ENCODE results near the gene TBX22. TPM values are rescaled to one million over a fixed set of nuclear protein-coding genes. Genes with fewer than 3 reads are reported as not detected.

TBX22 gene, protein sequence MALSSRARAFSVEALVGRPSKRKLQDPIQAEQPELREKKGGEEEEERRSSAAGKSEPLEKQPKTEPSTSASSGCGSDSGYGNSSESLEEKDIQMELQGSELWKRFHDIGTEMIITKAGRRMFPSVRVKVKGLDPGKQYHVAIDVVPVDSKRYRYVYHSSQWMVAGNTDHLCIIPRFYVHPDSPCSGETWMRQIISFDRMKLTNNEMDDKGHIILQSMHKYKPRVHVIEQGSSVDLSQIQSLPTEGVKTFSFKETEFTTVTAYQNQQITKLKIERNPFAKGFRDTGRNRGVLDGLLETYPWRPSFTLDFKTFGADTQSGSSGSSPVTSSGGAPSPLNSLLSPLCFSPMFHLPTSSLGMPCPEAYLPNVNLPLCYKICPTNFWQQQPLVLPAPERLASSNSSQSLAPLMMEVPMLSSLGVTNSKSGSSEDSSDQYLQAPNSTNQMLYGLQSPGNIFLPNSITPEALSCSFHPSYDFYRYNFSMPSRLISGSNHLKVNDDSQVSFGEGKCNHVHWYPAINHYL
- not detected for total RNA-seq (ENCODE audit: unreplicated experiment)
- long read RNA-seq: 0 reads

DNA sequence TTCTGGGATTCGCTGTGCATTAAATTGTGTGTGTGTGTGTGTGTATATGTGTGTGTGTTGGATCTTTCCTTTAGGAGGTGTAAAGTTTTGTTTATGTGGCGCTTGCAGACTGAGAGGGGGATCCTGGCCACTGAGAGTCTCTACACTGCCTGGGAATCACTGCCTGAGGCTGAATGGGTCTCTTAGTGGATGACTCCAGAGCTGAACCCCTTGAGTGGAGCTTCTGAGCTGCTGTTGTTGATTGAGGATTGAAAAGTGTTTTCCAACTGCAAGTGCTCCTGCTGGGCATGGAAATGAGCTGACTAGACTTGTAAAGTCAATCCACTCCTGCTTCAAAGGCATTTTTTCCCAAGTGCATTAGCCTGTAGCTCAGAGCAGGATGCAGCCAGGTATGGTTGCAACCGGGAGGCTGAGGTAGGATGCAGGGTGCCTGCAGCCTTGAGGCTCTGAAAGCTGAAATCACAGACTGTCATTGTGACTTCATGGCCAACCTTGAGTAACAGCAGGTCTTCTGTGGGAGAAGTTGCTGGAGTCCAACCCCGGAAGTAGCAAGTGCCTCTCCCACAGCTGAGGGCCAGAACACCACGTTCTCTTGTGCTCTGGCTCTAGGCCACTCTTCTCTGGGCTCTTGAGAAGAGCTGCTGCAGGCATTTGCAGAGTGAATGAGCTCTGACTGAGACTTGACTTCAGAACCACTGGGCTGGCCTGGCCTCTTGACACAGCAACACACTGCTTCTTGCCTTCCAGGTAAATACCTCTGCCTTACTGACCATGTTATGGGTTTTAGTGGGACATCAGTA lies at the start of gene TBX22:
TSS of gene TBX22 (plus strand) at position 613 of the 800 bp plus-strand sequence. CDS start 7,517 bp downstream, outside the sequence.
- DNase-seq: no peak
- peaks cover 5% of the 10 kb centered on the region for H3K4me1 Mint-ChIP-seq (ENCODE audit: low read depth, unreplicated experiment)
- H3K36me3 Mint-ChIP-seq (ENCODE audit: unreplicated experiment): no peaks in the 10 kb centered on the region
- no peak within 1 kb of the TSS for H3K4me3 Mint-ChIP-seq (ENCODE audit: unreplicated experiment)
- H3K27ac Mint-ChIP-seq (ENCODE audit: unreplicated experiment): no peak within 1 kb of the TSS
- no peaks in the 10 kb centered on the region for H3K9me3 Mint-ChIP-seq (ENCODE audit: unreplicated experiment)
- TF ChIP-seq, protein P1, sequence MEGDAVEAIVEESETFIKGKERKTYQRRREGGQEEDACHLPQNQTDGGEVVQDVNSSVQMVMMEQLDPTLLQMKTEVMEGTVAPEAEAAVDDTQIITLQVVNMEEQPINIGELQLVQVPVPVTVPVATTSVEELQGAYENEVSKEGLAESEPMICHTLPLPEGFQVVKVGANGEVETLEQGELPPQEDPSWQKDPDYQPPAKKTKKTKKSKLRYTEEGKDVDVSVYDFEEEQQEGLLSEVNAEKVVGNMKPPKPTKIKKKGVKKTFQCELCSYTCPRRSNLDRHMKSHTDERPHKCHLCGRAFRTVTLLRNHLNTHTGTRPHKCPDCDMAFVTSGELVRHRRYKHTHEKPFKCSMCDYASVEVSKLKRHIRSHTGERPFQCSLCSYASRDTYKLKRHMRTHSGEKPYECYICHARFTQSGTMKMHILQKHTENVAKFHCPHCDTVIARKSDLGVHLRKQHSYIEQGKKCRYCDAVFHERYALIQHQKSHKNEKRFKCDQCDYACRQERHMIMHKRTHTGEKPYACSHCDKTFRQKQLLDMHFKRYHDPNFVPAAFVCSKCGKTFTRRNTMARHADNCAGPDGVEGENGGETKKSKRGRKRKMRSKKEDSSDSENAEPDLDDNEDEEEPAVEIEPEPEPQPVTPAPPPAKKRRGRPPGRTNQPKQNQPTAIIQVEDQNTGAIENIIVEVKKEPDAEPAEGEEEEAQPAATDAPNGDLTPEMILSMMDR (IDR thresholded peaks at IDR 0.05; ENCODE audit: partially characterized antibody, unreplicated experiment): no peak
- H3K27me3 Mint-ChIP-seq (ENCODE audit: unreplicated experiment): no peaks in the 10 kb centered on the region

DNA sequence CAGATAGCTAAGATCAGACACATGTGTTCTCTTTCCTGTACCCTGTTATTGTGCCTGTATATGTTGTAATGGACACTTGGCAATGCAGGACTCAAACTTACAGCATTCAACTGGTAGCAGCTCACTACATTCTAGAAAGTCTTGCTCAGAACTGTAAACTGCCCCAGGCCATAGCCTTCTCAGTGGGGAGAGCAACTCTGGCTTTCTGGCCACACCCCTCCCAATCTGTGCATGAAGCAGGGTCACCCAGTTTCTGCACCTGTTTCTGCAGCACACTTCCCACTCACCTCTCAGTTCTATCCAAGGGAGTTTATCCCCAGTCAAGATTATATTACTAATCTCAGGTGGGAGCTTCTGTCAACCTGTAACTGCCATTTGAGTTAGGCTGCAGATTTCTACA lies 38.9 kb upstream of the TBX22 start:
- no peak overlapping the region for H3K27ac Mint-ChIP-seq (ENCODE audit: unreplicated experiment)
- H3K27me3 Mint-ChIP-seq (ENCODE audit: unreplicated experiment): no peaks in the 10 kb centered on the region
- TF ChIP-seq, protein P1 (IDR thresholded peaks at IDR 0.05; ENCODE audit: partially characterized antibody, unreplicated experiment): no peak
- no peak for DNase-seq
- no peaks in the 10 kb centered on the region for H3K4me1 Mint-ChIP-seq (ENCODE audit: low read depth, unreplicated experiment)
- no peak overlapping the region for H3K4me3 Mint-ChIP-seq (ENCODE audit: unreplicated experiment)
- H3K36me3 Mint-ChIP-seq (ENCODE audit: unreplicated experiment): no peaks in the 10 kb centered on the region
- H3K9me3 Mint-ChIP-seq (ENCODE audit: unreplicated experiment): no peaks in the 10 kb centered on the region

DNA sequence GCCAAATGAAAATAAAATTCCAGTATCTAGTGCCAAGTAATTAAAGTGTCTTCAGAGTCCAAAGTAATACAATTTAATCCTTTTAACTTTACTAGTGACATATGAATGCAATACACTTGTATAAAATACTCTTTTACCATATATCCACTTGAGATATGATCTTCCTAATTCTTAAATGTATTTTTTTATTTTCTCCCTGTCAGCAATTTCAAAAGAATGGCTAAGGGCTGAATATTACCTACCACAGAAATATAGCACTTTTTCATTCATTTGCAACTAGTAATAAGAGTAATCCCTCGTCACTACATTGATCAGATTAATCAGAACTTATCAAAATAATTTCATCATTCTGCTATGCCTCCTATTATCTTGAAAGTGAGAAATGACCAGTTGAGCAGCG lies 10.1 kb upstream of the TBX22 start:
- Mint-ChIP-seq H3K4me3 (ENCODE audit: unreplicated experiment) (no peak overlapping the region), H3K27me3 (ENCODE audit: unreplicated experiment) (no peaks in the 10 kb centered on the region), H3K27ac (ENCODE audit: unreplicated experiment) (no peak overlapping the region), H3K4me1 (ENCODE audit: low read depth, unreplicated experiment) (peaks cover under 1% of the 10 kb centered on the region), H3K36me3 (ENCODE audit: unreplicated experiment) (no peaks in the 10 kb centered on the region), H3K9me3 (ENCODE audit: unreplicated experiment) (no peaks in the 10 kb centered on the region)
- no peak for DNase-seq
- TF ChIP-seq, protein P1 (IDR thresholded peaks at IDR 0.05; ENCODE audit: partially characterized antibody, unreplicated experiment): no peak

DNA sequence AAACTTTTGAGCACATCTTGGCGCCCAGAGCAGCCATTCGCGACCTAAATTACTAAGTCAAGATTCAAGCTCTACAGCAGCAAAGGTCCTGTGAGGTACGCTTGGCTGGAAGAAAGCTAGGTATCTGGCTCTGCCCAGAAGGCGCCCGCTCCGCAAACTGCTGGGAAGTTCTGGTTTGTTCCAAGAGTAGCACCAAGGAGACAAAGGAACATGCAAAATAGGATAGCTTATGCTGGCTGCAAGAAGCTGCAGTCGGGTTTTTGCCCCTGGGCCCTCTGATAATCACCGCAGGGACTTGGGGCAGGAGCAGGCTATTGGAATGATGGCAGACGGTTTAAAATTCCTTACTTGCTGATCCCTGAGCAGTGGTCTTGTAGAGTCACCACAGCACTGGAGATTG lies 3.0 kb upstream of the TBX22 start:
- peaks cover 5% of the 10 kb centered on the region for H3K4me1 Mint-ChIP-seq (ENCODE audit: low read depth, unreplicated experiment)
- no peaks in the 10 kb centered on the region for H3K36me3 Mint-ChIP-seq (ENCODE audit: unreplicated experiment)
- H3K27me3 Mint-ChIP-seq (ENCODE audit: unreplicated experiment): no peaks in the 10 kb centered on the region
- H3K27ac Mint-ChIP-seq (ENCODE audit: unreplicated experiment): no peak overlapping the region
- TF ChIP-seq, protein P1 (IDR thresholded peaks at IDR 0.05; ENCODE audit: partially characterized antibody, unreplicated experiment): no peak
- no peak overlapping the region for H3K4me3 Mint-ChIP-seq (ENCODE audit: unreplicated experiment)
- no peak for DNase-seq
- H3K9me3 Mint-ChIP-seq (ENCODE audit: unreplicated experiment): no peaks in the 10 kb centered on the region
